ENCODE data around the gene TBRG1.
"Not testable (repeated sequence)": the region's sequence is repeated elsewhere in the genome, so short reads cannot be mapped to it uniquely, and the experiment has no call there.

The TBRG1 gene, protein sequence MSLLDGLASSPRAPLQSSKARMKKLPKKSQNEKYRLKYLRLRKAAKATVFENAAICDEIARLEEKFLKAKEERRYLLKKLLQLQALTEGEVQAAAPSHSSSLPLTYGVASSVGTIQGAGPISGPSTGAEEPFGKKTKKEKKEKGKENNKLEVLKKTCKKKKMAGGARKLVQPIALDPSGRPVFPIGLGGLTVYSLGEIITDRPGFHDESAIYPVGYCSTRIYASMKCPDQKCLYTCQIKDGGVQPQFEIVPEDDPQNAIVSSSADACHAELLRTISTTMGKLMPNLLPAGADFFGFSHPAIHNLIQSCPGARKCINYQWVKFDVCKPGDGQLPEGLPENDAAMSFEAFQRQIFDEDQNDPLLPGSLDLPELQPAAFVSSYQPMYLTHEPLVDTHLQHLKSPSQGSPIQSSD

DNA sequence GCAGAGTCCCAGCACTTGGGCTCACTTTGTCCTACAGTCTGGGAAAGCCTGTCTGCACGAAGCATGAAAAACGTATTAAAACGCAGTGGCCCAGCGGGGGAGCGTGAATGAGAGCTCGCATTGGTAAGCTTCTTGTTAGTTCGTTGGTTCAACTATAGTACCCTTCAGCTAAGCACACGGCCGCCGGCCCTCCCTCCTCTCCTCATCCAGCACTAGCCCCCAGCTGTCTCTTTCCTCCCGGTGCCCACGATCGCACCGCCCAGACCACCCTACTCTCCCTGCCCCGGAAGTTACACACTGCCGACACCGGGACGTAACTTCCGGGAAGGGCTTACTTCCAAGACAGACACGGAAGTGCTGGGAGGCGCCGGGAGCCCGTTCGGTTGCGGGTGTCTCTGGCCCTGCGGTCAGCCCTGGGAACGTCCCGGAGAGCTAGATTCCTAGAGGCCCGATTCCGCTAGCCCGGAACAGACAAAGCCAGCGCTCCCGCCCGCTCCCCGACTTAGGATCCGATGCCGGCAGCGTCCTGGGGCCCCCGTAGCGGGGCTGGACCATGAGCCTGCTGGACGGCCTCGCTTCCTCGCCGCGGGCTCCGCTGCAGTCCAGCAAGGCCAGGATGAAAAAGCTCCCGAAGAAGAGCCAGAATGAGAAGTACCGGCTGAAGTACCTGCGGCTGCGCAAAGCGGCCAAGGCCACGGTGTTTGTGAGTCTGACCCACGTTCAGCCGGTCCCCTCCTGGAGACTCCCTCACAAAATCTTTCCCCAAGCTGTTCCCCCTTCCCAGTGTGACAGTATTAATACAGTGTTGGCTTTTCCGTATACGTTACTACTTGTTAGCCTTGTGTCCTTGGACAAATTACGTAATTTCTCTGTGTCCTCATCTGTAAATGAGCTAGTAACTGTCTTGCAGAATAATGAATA lies at the start of gene TBRG1:
Gene TBRG1 (plus strand): TSS at position 334 of the 921 bp plus-strand sequence. CDS start 220 bp downstream, at position 554.
- DNase-seq: peak; percentile 97

DNA sequence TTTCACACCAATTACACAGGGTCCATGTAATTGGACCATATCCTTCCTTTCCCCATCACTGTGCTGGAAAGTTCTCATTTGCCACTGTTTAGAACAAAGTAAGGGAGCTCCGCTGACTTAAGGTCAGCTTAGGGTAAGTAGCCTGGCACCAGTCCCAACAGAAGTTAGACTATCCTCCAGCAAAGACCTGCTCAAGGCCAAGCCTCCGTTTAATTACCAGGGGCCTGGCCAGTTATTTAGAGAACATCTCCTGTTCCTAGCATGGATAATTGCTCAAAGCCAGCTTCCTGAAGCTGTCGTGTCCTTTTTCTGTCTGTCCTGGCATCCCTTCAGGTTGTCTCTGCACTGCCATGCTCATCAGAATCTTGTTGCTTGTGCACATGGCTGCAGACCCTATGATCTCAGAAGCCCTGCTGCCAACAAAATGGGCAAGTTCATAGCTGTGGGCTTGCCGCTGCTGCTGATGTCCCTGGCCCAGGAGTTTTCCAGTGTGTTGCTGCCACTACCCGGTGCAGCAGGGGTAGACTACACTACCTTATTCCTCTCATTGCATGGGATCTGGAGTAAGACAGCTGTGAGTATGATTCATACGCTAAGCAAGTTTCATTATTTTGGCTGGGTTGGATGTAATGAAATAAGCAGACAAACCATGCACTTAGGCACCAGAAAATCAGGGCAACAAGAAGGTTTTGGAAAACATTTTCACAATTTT lies 44.8 kb upstream of the TBRG1 start:
- no peak for DNase-seq

DNA sequence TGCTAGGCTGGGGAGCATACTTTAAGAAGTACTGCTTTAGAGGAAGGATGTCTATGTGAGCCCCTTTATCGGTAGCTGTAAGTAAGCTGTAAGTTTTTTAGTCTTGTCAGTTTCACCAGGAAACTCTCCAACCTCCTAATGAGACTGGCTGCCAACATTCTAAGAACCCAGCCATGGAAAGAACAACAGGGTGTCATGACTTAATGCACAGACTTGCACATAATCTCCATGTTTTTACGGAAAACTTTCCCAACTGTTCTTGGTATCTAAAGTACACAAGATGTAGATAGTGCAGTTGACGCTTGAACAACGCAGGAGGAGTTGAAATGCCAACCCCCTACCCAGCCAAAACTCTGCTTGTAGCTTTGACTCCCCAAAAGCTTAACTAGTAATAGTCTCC lies 43.9 kb upstream of the TBRG1 start:
- DNase-seq: no peak

DNA sequence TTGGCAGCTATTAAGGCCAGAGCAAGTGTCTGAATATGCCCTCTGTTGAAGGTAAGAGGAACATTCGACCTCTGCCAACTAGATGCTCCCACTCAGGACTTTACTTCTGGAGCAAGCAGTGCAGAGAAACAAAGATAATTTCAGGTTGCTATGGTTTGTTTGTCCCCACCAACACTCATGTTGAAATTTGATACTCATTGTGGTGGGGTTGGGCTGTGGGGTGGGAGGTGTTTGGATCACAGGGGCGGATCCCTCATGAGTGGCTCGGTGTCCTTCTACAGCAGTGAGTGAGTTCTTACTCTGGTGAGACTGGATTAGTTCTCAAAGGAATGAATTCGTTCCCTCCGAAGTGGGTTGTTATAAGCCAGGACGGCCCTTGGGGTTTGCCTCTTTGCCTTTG lies 40.8 kb upstream of the TBRG1 start:
- no peak for DNase-seq

DNA sequence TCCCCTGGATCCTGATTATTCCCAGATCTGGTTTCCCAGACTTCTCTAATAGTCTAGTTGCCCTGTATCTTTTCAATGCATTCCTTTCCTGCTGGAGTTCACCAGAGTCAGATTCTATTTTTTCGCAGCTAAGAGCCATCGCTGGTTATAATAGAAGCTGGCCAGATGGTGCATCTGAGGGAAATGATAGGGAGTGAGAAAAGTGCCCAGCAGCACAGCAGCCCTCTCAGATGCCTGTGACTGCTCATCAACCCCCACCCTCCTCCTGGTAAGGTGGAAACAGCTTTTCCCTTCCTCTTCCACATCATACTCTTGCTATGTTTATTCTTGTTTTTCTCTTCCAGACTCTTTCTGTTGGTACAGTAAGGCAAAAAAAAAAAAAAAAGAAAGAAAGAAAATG lies 40.1 kb upstream of the TBRG1 start:
- DNase-seq: no peak

DNA sequence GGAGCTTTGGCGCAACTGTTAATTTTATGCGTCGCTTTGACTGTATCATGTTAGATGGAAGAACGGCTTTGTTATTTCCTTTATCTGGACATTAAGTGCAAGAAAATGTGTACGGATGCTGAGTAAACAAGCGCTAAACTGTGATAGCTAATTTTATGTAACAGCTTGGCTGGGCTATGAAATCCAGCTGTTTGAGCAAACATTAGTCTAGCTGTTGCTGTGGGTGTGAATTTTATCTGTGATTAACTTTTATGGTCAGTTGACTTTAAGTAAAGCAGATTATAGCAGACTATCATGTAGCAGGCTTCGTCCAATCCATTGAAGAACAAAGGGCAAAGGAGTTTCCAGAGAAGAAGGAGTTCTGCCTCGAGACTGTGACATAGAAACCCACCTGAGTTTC lies 38.9 kb upstream of the TBRG1 start:
- DNase-seq: no peak

DNA sequence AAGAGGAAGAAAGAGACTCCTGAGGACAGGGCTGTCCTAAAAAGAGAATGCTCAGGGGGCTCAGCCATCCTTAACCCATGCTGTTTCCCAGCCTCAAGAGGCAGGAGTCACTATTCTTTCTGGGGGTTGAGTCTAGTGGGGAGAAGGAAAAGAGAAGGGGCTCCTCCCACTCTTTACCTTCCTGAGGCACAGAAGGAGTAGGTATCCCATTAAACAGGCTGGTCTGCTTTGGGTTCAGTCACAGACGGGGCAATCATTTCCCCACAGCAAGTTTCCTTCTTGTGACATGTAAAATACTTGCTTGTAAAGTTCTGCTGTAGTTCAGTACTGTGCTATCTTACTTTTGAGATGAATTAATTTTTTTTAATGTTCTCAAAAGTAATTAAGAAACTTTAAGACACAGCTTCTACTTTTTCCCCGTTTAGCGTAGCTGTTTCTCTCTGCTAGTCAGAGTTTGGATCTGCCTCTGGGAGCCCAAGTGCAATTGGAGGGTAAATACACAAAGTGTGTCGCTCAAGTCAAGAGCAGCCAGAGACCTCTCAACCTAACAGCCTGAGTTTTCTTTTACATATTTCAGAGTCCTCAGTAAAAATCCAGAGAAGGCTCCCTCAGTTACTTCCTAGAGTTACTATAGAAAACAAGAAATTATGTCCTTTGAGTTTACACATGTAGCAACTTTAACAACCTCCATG lies 37.8 kb upstream of the TBRG1 start:
- DNase-seq: no peak

DNA sequence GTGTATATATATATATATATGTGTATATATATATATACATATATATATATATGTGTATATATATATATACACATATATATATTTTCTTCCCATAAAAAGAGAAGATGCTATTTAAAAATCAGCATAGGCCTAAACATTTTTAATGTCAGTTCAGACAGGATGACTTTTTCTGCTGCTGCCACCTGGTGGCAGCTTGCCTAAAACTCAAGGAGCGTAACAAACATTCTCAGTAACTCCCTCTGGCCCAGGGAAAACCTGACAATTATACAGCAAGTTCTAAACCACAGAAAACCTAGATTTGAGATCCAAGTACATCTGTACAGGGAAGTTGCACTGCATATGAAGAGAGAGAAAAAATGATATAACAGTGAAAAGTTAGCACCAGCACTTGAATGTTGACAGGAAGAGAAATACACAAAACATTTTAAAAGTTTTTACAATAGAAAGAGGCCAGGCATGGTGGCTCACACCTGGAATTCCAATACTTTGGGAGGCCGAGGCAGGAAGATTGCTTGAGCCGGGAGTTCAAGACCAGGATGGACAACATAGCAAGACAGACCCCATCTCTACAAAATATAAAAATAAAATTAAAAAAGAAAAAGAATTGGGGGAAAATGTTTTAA lies 36.3 kb upstream of the TBRG1 start:
- peak; percentile 47 for DNase-seq

DNA sequence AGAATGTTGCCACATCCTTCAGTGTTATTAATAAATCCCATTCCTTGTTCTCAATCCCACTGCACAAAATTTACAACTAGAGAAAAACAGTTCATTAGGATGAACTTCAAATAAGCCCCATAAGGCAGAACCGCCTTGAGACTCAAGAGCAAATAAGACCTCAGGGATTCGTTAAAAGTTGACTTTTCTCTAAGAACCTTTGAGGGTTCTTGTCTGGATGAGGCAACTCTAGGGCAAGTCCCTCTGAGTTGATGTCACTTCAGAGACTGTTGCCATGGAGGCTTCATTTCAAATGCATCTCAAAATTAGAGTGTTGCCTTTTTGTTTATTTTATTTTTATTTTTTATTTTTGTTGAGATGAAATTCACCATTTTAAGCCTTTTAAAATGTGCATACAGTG lies 31.2 kb upstream of the TBRG1 start:
- DNase-seq: no peak

DNA sequence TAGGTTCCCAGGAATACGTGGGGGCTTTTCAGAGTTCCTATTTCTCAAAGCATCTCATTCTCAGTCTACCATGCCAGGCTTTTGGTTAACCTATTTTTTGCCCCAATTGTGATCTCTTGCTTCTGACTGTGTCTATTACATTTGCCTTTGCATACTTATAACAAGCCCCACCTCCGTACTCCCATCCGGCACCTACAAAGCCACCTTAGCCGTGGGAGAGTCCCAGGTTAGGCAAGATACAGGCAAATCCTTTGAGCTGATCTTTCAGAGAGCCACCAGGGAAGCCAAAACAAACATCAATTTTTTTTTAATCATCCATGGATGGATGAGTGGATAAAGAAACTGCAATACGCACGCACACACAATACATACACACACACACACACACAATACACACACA lies 30.0 kb upstream of the TBRG1 start:
- no peak for DNase-seq

DNA sequence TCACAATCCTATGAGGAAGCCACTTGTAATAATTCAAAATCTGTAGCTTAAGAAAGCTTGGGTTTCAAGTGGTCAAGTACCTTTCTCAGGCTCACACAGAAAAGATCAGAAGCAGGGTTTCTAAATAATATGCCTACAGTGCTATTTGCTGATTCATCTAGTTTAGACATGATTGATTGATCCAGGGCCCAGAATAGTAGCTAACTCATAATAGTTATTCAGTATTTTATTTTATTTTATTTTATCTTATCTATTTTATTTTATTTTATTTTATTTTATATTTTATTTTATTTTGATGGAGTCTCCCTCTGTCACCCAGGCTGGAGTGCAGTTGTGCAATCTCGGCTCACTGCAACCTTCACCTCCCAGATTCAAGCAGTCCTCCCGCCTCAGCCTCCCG lies 27.4 kb upstream of the TBRG1 start:
- DNase-seq: no peak

DNA sequence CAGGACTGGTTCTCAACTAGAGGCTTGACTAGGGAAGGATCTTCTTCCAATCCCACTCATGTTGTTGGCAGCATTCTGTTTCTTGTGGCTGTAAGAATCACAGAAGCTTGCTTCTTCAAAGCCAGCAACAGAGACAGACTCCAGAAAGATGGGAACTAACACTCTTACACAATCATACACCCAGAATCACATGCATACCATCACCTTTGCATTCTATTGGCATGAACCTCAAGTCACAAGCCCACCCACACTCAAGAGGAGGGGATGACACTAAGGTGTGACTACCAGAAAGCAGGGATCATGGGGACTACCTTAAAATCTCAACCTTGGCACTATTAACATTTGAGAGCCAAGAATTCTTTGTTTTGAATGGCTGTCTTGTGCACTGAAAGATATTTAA lies 25.0 kb upstream of the TBRG1 start:
- DNase-seq: no peak

DNA sequence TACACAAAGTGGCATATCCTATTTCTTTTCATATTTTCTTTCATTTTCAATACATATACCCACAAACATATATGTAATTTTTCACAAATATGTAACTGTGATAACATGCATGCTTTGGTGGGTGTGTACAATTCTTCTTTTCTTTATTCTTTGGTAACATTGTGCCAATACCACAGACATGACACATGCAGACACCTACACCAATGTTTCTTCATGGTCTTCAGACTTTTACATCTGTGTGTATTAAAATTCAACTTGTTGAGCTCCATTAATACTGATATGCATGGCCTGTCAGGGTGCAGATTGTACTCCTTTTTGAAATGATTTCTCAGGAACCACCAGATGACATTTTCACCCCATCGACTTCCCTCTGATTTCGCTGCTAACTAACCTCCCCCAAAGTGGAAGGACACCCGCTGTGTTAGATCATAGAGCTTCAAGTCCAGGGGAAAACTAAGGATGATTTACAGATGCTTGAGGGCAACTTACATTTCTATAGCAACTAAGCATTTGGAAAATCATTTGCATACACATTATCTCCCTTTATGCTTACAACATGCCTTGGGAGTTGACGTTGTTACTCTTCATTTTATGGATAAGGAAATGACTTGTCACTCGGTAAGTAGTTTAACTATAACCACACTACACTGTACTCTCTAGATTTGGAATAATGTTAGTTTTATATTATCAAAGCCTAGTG lies 21.9 kb upstream of the TBRG1 start:
- DNase-seq: peak; percentile 79

DNA sequence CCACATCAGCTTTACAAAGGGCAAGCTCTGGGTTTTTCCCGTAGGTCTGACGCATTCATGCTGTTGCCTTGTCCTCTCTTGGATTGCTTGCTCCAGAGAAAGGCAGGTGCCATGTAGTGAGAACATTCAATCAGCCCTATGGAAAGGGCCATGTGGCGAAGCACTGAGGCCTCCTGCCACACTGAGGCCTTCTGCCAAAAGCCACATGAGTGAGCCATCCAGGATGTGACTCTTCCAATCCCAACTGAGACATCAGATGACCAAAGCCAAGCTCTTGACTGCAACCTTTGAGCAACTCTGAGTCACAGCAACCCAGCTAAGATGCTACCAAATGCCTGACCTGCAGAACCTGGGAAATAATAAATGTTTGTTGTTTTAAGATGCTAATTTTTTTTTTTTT lies 20.5 kb upstream of the TBRG1 start:
- no peak for DNase-seq

DNA sequence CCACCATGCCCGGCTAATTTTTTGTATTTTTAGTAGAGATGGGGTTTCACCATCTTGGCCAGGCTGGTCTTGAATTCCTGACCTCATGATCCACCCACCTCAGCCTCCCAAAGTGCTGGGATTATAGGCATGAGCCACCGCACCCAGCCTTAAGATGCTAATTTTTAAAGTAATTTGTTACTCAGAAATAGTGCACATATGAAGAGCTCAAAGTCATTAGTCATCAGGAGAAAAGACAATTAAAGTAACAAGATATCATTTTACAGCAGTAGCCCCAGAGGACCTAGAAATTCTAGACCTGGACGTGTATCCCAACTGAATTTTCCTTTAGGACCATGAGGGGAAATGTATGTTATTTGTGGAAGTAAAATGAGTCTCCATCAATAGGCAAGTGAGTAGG lies 19.9 kb upstream of the TBRG1 start:
- DNase-seq: not testable (repeated sequence)

DNA sequence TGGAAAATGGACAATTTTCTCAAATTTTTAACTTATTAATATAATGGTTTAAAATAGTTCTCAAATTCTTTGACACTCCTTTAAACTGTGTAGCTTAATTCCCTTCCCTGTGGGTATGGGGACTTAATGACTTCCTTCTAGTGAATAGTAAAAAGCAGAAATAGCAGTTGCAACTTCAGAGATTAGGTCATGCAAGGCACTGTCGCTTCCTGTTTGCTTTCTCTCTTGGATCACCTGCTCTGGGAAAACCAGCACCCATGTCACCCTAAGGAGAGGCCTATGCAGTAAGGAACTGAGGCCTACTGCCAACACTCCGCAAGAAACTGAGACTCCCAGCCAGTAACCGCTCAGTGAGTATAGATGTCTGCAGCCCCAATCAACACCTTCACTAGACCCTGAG lies 16.9 kb upstream of the TBRG1 start:
- DNase-seq: no peak

DNA sequence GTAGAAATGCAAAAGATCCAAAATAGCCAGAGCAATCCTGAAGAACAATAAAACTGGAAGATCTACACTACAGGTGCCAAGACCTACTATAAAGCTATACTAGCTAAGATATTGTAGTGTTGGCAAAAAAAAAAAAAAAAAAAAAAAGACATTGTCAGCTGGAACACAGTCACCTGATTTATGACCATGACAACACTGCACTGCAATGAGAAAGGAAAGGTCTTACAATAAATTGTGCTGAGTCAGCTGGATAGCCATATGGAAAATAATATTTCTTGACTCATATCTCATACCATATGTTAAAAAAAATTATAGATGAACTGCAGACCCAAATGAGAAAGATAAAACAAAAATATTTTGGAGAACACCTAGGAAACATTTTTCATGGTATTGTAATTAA lies 14.5 kb upstream of the TBRG1 start:
- no peak for DNase-seq

DNA sequence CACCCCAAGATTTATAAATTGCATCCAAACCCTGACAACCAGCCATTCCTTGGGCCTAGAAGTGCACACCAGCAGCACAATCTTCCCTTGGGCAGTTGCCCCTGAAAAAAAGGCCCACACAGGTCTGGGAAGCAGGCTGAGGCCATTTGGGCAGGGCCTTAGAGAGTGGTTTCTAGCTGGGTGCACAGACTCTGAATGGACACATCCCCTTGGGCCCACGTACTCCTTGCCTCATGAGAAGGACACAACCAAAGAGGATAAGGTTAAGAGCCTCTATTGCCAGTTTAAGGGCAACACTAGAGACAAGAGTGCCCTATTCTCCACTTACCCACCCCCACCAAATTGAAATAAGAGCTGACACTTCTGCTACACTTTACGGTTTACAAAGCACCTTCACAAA lies 12.4 kb upstream of the TBRG1 start:
- DNase-seq: no peak

DNA sequence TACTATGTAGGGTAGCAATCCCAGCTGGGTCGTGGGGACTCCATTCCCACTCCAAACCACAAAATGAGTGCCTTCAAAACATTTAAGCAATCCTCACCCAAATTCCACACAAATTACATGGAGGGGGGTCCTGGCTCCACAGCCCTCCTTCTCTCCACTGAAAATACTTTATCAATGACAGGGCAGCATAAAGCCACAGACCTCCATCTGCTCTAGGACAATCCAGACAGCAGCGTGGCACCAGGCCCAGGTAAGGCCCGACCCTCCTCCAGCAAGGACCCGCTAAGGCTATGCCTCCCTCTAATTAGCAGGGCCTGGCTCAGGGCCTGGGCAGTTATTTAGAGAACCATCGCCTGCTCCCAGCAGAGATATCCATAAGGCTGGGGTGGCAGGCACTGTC lies 11.6 kb upstream of the TBRG1 start, which contains the start of gene PANX3:
Gene PANX3 (plus strand): TSS at position 365 of the 400 bp plus-strand sequence. CDS start 129 bp downstream, outside the sequence.
- no peak for DNase-seq

DNA sequence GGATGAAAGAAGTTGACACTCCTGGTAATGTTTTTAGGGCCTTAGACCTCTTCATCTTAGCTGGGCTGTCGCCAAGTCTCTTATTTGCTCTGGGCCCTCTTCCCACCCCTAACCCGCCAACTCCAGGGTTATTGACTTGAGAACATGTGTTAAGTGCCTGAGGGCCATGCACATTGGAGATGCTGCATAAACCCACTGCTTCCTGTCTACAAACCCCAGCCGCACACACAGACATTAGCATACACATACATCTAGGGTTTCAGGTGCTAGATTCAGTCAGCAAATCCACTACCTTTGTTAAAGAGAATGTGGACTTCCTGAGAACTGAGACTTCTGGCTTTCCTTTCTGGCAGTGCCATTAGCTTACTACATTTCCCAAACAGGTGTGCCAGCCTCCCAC lies 10.6 kb upstream of the TBRG1 start:
- peak; percentile 17 for DNase-seq

DNA sequence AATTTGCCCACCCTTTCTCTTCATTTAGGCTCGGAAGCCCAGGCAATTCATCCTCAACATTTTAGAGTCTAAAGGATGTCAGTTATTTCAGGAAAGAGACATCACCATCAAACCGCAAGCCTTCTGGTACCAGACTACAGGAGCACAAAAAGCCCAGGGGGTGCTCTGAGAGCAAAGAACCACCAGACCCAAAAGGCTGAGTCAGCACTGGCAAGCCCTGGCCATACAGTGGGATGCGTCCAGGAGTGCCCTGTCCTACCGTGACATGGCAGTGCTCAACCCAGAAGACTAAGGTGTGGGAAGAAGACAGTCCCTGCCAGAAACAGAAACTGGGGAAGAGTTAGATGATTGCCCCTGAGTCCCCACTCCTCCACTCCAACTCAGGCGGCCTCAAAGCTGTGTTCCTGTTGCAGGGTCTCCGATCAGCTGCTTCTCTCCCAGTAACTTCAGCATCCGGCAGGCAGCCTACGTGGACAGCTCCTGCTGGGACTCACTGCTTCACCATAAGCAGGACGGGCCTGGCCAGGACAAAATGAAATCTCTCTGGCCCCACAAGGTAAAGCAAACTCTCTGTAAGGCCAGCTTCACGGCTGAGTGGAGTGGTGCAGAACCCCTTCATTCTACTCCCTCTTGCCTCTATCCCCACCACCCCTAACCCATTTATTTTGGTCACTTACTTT lies 10.0 kb upstream of the TBRG1 start:
- no peak for DNase-seq

All from NCI-H526 treated with DMSO at 0.1 percent for 48 hours (cell line).